GM10266 (cell line): ENCODE results near the gene NDUFB4.
A peak's percentile ranks its signal among the peaks of the same experiment; 100 is the strongest.

Experiments used
- DNase-seq: peaks from one replicate; pipeline ENCODE4 v3.0.0; 2012; ENCODE audit errors: extremely low spot score
- CTCF ChIP-seq: IDR thresholded peaks from 2 replicates; pipeline ENCODE4 v1.5.1; 2012; ENCODE audit warnings: mild to moderate bottlenecking, low read depth; ENCODE audit not compliant: control insufficient read depth, insufficient read depth; ENCODE audit errors: missing control alignments

NDUFB4 gene

GRCh38 chr3:120567370-120568201, 28.6 kb upstream of the NDUFB4 start:
- TF ChIP-seq CTCF = peak; percentile 42
- DNase-seq = peak; percentile 15

- DNase-seq = no peak
- TF ChIP-seq CTCF = no peak
Measured at GRCh38 chr3:120568202-120568531, 28.0 kb upstream of the NDUFB4 start.

GRCh38 chr3:120568598-120568997, 27.5 kb upstream of the NDUFB4 start:
- DNase-seq = no peak
- no peak for TF ChIP-seq CTCF

- no peak for TF ChIP-seq CTCF
- no peak for DNase-seq
Measured at GRCh38 chr3:120569222-120570057, 26.7 kb upstream of the NDUFB4 start.

- no peak for TF ChIP-seq CTCF
- no peak for DNase-seq
Measured at GRCh38 chr3:120572027-120572426, 24.1 kb upstream of the NDUFB4 start.

- no peak for TF ChIP-seq CTCF
- no peak for DNase-seq
Measured at GRCh38 chr3:120587332-120587975, 8.7 kb upstream of the NDUFB4 start.
